Endothelial cell of umbilical vein (primary cell): Measurements from ENCODE around the gene IFIT3. TPM values are rescaled to one million over a fixed set of nuclear protein-coding genes. Genes with fewer than 3 reads are reported as not detected.

Source experiments
- BruUV-seq: library from RNA; stranded (reverse); fragments of 400-500 nt; replicated peaks from 2 replicates; lab custom pipeline; 2021; lab: Mats Ljungman, UMichigan
- CTCF ChIA-PET: fragments of 300-600, 350-600 bp; sonication (Branson Sonifier 250); formaldehyde crosslinking; loops from one replicate; lab custom pipeline; 2021; ENCODE audit warnings: antibody characterized with exemption, inconsistent platforms; lab: Charles Lee
- POLR2A ChIA-PET: fragments of 300-600, 350-600 bp; sonication (Branson Sonifier 250); formaldehyde crosslinking; loops from one replicate; lab custom pipeline; 2021; ENCODE audit warnings: antibody characterized with exemption, inconsistent platforms; lab: Charles Lee
- DNase-seq: peaks from one replicate; pipeline ENCODE4 v3.0.0-alpha.2; 2011; ENCODE audit warnings: low read depth, low spot score
- FAIRE-seq: peaks from 2 replicates; lab custom pipeline; 2011; peaks lifted over from hg19 to GRCh38; lab: Jason Lieb, UNC
- H2AFZ ChIP-seq: 2 replicates; pipeline ENCODE4 v1.6.0; 2012; ENCODE audit warnings: low read depth, low read length, control low read depth, inconsistent platforms
- H3K27ac ChIP-seq: 2 replicates; pipeline ENCODE4 v1.5.1; 2011; ENCODE audit warnings: low read depth, mild to moderate bottlenecking, control low read depth, low read length, moderate library complexity; ENCODE audit not compliant: insufficient read depth
- H3K27me3 ChIP-seq, 2 experiments: 2 replicates each; pipeline versions ENCODE4 v1.6.0 to v1.6.1; 2011; ENCODE audit warnings: low read length in 2 of 2, mixed read lengths in 1 of 2; ENCODE audit not compliant: control insufficient read depth in 2 of 2, insufficient read depth in 2 of 2
- H3K36me3 ChIP-seq, 2 experiments: 2 replicates in 1 of 2; 3 replicates in 1 of 2; pipeline ENCODE4 v1.5.1; 2011; ENCODE audit warnings: low read length in 2 of 2, mild to moderate bottlenecking in 1 of 2, moderate library complexity in 1 of 2; ENCODE audit not compliant: control insufficient read depth in 2 of 2, insufficient read depth in 2 of 2; ENCODE audit errors: extremely low read depth in 1 of 2
- H3K4me1 ChIP-seq: 3 replicates; pipeline ENCODE4 v1.5.1; 2011; ENCODE audit warnings: mild to moderate bottlenecking, low read length; ENCODE audit not compliant: control insufficient read depth, insufficient read depth; ENCODE audit errors: extremely low read depth
- H3K4me2 ChIP-seq: 2 replicates; pipeline ENCODE4 v1.6.1; 2011; ENCODE audit warnings: low read length, control low read depth, mixed read lengths; ENCODE audit not compliant: insufficient read depth
- H3K4me3 ChIP-seq, 3 experiments: fragments of 200-600 bp in 1 of 3; sonication (generic), shearing (Covaris generic) in 1 of 3; replicated peaks in 1 of 3; 2 replicates each; pipeline ENCODE4 v1.5.1; 2011 to 2016; ENCODE audit warnings: control low read depth in 3 of 3, low read length in 3 of 3, mild to moderate bottlenecking in 2 of 3, inconsistent platforms in 1 of 3, low read depth in 1 of 3, moderate library complexity in 1 of 3; ENCODE audit not compliant: insufficient read depth in 1 of 3
- H3K79me2 ChIP-seq: 2 replicates; pipeline ENCODE4 v1.6.0; 2012; ENCODE audit warnings: low read length, inconsistent platforms; ENCODE audit not compliant: control insufficient read depth, insufficient read depth
- H3K9ac ChIP-seq: replicated peaks from 2 replicates; pipeline ENCODE3; 2011; ENCODE audit warnings: low read length, control low read depth; ENCODE audit not compliant: insufficient read depth; ENCODE audit errors: extremely low read depth
- H3K9me1 ChIP-seq: replicated peaks from 3 replicates; pipeline ENCODE4 v1.6.0; 2011; ENCODE audit warnings: mild to moderate bottlenecking, low read length; ENCODE audit not compliant: control insufficient read depth, insufficient read depth; ENCODE audit errors: extremely low read depth
- H3K9me3 ChIP-seq: replicated peaks from 2 replicates; pipeline ENCODE4 v1.5.1; 2012; ENCODE audit warnings: low read length, inconsistent platforms; ENCODE audit not compliant: control insufficient read depth, insufficient read depth
- H4K20me1 ChIP-seq: replicated peaks from 2 replicates; pipeline ENCODE3; 2011; ENCODE audit warnings: mild to moderate bottlenecking, low read length; ENCODE audit not compliant: control insufficient read depth, insufficient read depth; ENCODE audit errors: extremely low read depth
- FOS ChIP-seq: IDR thresholded peaks from 2 replicates; pipeline ENCODE4 v1.6.1; 2011; ENCODE audit warnings: mild to moderate bottlenecking, low read length, moderate library complexity, borderline replicate concordance; ENCODE audit not compliant: insufficient read depth
- GATA2 ChIP-seq: IDR thresholded peaks from 2 replicates; pipeline ENCODE4 v1.7.0; 2011; ENCODE audit warnings: low read depth, mild to moderate bottlenecking, moderate library complexity, mixed read lengths, low read length; ENCODE audit not compliant: insufficient read length, insufficient read depth
- JUN ChIP-seq: IDR thresholded peaks from 2 replicates; pipeline ENCODE4 v1.6.1; 2011; ENCODE audit warnings: borderline replicate concordance, low read depth; ENCODE audit not compliant: insufficient read length, insufficient read depth
- MAX ChIP-seq: IDR thresholded peaks from 2 replicates; pipeline ENCODE4 v1.6.1; 2011; ENCODE audit not compliant: insufficient read depth, insufficient read length
- POLR2A ChIP-seq: IDR thresholded peaks from 2 replicates; pipeline ENCODE4 v1.6.1; 2012; ENCODE audit warnings: low read depth, mild to moderate bottlenecking, control low read depth, low read length
- POLR2AphosphoS5 ChIP-seq: IDR thresholded peaks from 2 replicates; pipeline ENCODE4 v1.6.1; 2012; ENCODE audit warnings: low read depth, mild to moderate bottlenecking, control low read depth, low read length, moderate library complexity; ENCODE audit not compliant: insufficient read depth
- dilution Hi-C: fragments of 300-500 bp; cut with MboI; formaldehyde crosslinking; loops from one replicate; pipeline ENCODE4 v1.15.0; 2019; ENCODE audit warnings: low sequenced_read_pairs; ENCODE audit not compliant: extremely low pct_ligation_motif_present
- intact Hi-C: fragments of 100-400 bp; cut with micrococcal nuclease; formaldehyde crosslinking; loops from one replicate; pipeline ENCODE4 v1.10.0; 2022
- polyA plus RNA-seq, 4 experiments: library from polyadenylated mRNA; depleted of rRNA in 3 of 4; stranded (reverse) in 3 of 4; unstranded in 1 of 4; fragments of >200 nt; gene quantifications; 2 replicates each; pipeline versions ENCODE4 v1.2.1 to v1.2.3, GENCODE V29; 2011 to 2012; ENCODE audit warnings: missing spikeins in 1 of 4
- total RNA-seq: library from RNA; stranded (reverse); gene quantifications from 2 replicates; pipeline ENCODE4 v1.2.3, GENCODE V29; 2021
- TF ChIP-seq, protein P1 (sequence below), 2 donors: IDR thresholded peaks; 1 replicate in 1 of 2; 2 replicates in 1 of 2; pipeline ENCODE4 v1.5.1; 2011; ENCODE audit warnings: low read length in 2 of 2, mild to moderate bottlenecking in 2 of 2, moderate library complexity in 2 of 2, control low read depth in 1 of 2, inconsistent platforms in 1 of 2, low read depth in 1 of 2; ENCODE audit not compliant: insufficient read depth in 1 of 2; ENCODE audit errors: extremely low read depth in 1 of 2

The IFIT3 gene
- total and polyA plus RNA-seq, 2 donors (not counting 3 experiments of a cell fraction or from before 2014, with no cell fraction given) = 1.2 to 3.1 TPM

DNA sequence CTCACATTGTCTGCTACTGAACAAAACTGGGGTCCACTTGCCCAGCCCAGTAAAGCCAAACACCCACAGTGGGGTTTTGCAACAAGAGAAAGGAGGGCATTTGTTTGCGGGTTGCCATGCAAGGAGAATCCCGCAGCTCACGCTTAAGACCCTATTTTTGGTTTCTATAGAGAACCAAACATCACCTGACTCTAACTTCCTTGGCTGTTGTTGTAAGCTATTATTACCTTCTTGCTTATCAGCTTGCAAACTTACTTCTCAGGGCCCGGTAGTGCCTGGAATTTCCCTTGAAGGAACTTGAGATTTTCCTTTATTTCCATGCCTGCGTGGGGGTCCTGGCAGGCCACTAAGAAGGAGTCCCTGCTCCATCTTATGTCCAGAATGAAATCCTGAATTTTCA is 20.7 kb downstream of the IFIT3 start:
- no peak overlapping the region for H3K27ac ChIP-seq
- H3K9me3 ChIP-seq = no peaks in the 10 kb centered on the region
- H2AFZ ChIP-seq = no peak overlapping the region
- H4K20me1 ChIP-seq = no peaks in the 10 kb centered on the region
- FAIRE-seq (no peak), DNase-seq (no peak)
- no TSS peak for BruUV-seq
- no peaks in the 10 kb centered on the region for H3K9me1 ChIP-seq
- intact Hi-C loops = loop anchor here (5.0 kb wide), 1 partner anchor 71 kb away; no protein-coding TSS in a partner anchor
- H3K4me3 ChIP-seq = no peak overlapping the region
- peaks cover 13% of the 10 kb centered on the region for H3K4me1 ChIP-seq
- H3K9ac ChIP-seq = no peak overlapping the region
- H3K27me3 ChIP-seq = peaks cover 0 to 5% of the 10 kb centered on the region in 2 experiments
- dilution Hi-C loops = no loop called here
- ChIA-PET POLR2A (no interaction called here), CTCF (interaction anchor here (2.3 kb wide), 1 partner anchor 21 kb away, joined by 6 read pairs; no protein-coding TSS in a partner anchor)
- H3K79me2 ChIP-seq = no peaks in the 10 kb centered on the region
- TF ChIP-seq POLR2A = no peak
- no peak for TF ChIP-seq GATA2
- TF ChIP-seq, protein P1, sequence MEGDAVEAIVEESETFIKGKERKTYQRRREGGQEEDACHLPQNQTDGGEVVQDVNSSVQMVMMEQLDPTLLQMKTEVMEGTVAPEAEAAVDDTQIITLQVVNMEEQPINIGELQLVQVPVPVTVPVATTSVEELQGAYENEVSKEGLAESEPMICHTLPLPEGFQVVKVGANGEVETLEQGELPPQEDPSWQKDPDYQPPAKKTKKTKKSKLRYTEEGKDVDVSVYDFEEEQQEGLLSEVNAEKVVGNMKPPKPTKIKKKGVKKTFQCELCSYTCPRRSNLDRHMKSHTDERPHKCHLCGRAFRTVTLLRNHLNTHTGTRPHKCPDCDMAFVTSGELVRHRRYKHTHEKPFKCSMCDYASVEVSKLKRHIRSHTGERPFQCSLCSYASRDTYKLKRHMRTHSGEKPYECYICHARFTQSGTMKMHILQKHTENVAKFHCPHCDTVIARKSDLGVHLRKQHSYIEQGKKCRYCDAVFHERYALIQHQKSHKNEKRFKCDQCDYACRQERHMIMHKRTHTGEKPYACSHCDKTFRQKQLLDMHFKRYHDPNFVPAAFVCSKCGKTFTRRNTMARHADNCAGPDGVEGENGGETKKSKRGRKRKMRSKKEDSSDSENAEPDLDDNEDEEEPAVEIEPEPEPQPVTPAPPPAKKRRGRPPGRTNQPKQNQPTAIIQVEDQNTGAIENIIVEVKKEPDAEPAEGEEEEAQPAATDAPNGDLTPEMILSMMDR (IDR thresholded peaks at IDR 0.05; ENCODE audit: extremely low read depth in 1 of 2, insufficient read depth in 1 of 2, low read depth in 1 of 2, low read length in 2 of 2) = no peak
- no peak for TF ChIP-seq JUN
- no peak for TF ChIP-seq FOS
- no peak for TF ChIP-seq POLR2AphosphoS5
- TF ChIP-seq MAX = no peak
- no peaks in the 10 kb centered on the region for H3K36me3 ChIP-seq
- H3K4me2 ChIP-seq = no peak overlapping the region
